Right lobe of liver (tissue), 6 donors: ENCODE data around the gene INPP5A. TPM values are rescaled to one million over a fixed set of nuclear protein-coding genes. Genes with fewer than 3 reads are reported as not detected.

ENCODE experiments used
- ATAC-seq, 4 donors: fragments of 200-7000 bp; cut with Tn5 transposase; one replicate each; pipeline ENCODE4 v1.9.1; 2020; ENCODE audit warnings: mild to moderate bottlenecking in 4 of 4, moderate library complexity in 4 of 4
- DNase-seq, 3 donors: peaks; one replicate each; pipeline ENCODE4 v3.0.0-alpha.2; 2020
- H3K27ac ChIP-seq, 3 donors: fragments of 200-600 bp; one replicate each; pipeline ENCODE4 v1.8.0; 2022
- H3K27me3 ChIP-seq, 2 donors: fragments of 200-600 bp; one replicate each; pipeline ENCODE4 v1.8.0; 2022
- H3K36me3 ChIP-seq, 4 donors: fragments of 200-600 bp; sonication (generic) in 1 of 4; one replicate each; pipeline versions ENCODE4 v1.5.1 to v1.8.0; 2017 to 2022; ENCODE audit warnings: control low read depth in 1 of 4
- H3K4me1 ChIP-seq, 4 donors: fragments of 200-600 bp; sonication (generic) in 1 of 4; one replicate each; pipeline versions ENCODE4 v1.5.1 to v1.8.0; 2017 to 2022; ENCODE audit warnings: control low read depth in 1 of 4
- H3K4me3 ChIP-seq, 3 donors: fragments of 200-600 bp; one replicate each; pipeline ENCODE4 v1.8.0; 2022
- H3K9me3 ChIP-seq, 4 donors: fragments of 200-600 bp; sonication (generic) in 1 of 4; one replicate each; pipeline versions ENCODE4 v1.5.1 to v1.8.0; 2017 to 2022; ENCODE audit warnings: control low read depth in 1 of 4
- POLR2A ChIP-seq: fragments of 450-650 bp; IDR thresholded peaks from one replicate; pipeline ENCODE4 v1.6.1; 2017; ENCODE audit warnings: antibody characterized with exemption, mild to moderate bottlenecking
- WGBS: methylation state at CpG from one replicate; pipeline ENCODE4 v1.1.6; 2018; ENCODE audit warnings: low coverage, low lambda C conversion rate; ENCODE audit not compliant: insufficient coverage; ENCODE audit errors: missing lambda C conversion rate; 5-methylcytosine and 5-hydroxymethylcytosine counted together
- intact Hi-C, 2 donors: fragments of 100-400 bp; cut with DNase I; formaldehyde crosslinking; loops; one replicate each; pipeline versions ENCODE4 v1.11.2 to v1.14.1; 2022
- total RNA-seq, 6 experiments: library from RNA; depleted of rRNA in 2 of 6; stranded (reverse); fragments of >200 nt in 2 of 6; fragmentation: NEBNext Ultra II Directional in 3 of 6; extraction: Animal tissue kit (Norgen Biotek cat#: 25700) in 3 of 6; gene quantifications; one replicate each; pipeline versions ENCODE4 v1.1.0 to v1.2.4, GENCODE V29; 2016 to 2023
- TF ChIP-seq, protein P1 (sequence below), 4 donors: fragments of 200-600 bp in 3 of 4; fragments of 450-650 bp in 1 of 4; IDR thresholded peaks; one replicate each; pipeline versions ENCODE4 v1.5.1 to v1.8.0; 2016 to 2022; ENCODE audit warnings: antibody characterized with exemption in 4 of 4, mild to moderate bottlenecking in 2 of 4
- donor health status: DM: no; HTN: yes; CAD: no.
- donor health status: DM: no; HTN: no; CAD: no.
- donor health status: DM: no; HTN: no; CAD: no.
- donor health status: DM: no; HTN: yes; CAD: no.
- donor health status: DM: no; HTN: yes; CAD: no.

INPP5A gene
- total RNA-seq, 6 experiments from 2014 or later: 12.5 to 24.6 (median 16.9) TPM

DNA sequence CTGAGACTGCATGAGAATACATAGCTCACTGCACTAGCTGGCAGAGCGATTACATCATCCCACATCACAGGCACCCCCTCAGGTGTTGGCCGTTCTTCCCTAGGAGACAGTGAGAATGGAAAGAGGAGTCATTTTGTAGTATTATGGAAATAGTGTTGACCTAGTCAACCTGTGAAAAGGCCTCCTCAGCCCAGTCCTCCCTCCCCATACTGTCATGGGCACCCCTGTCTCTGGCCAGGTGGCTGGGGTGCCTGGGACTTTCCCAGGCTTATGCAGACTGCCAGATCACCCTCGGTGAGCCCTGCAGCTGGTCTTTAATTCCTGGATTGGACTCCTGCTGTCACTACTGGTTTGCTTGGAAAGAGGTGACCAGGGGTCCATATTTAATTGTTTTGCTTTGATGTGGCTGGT lies 4.0 kb downstream of the INPP5A start:
- DNase-seq: no peak
- WGBS: 80% methylated on average over 2 of the region's 3 CpGs
- Histone ChIP-seq H3K36me3 (no peaks in the 10 kb centered on the region), H3K9me3 (no peaks in the 10 kb centered on the region), H3K27me3 (no peaks in the 10 kb centered on the region), H3K27ac (no peak overlapping the region), H3K4me3 (no peak overlapping the region), H3K4me1 (peaks cover 0 to 36% (median 15%) of the 10 kb centered on the region in 4 donors)
- ATAC-seq: no peak
- no peak for TF ChIP-seq POLR2A
- TF ChIP-seq, protein P1, sequence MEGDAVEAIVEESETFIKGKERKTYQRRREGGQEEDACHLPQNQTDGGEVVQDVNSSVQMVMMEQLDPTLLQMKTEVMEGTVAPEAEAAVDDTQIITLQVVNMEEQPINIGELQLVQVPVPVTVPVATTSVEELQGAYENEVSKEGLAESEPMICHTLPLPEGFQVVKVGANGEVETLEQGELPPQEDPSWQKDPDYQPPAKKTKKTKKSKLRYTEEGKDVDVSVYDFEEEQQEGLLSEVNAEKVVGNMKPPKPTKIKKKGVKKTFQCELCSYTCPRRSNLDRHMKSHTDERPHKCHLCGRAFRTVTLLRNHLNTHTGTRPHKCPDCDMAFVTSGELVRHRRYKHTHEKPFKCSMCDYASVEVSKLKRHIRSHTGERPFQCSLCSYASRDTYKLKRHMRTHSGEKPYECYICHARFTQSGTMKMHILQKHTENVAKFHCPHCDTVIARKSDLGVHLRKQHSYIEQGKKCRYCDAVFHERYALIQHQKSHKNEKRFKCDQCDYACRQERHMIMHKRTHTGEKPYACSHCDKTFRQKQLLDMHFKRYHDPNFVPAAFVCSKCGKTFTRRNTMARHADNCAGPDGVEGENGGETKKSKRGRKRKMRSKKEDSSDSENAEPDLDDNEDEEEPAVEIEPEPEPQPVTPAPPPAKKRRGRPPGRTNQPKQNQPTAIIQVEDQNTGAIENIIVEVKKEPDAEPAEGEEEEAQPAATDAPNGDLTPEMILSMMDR (IDR thresholded peaks at IDR 0.05): no peak
- intact Hi-C loops: no loop called here

DNA sequence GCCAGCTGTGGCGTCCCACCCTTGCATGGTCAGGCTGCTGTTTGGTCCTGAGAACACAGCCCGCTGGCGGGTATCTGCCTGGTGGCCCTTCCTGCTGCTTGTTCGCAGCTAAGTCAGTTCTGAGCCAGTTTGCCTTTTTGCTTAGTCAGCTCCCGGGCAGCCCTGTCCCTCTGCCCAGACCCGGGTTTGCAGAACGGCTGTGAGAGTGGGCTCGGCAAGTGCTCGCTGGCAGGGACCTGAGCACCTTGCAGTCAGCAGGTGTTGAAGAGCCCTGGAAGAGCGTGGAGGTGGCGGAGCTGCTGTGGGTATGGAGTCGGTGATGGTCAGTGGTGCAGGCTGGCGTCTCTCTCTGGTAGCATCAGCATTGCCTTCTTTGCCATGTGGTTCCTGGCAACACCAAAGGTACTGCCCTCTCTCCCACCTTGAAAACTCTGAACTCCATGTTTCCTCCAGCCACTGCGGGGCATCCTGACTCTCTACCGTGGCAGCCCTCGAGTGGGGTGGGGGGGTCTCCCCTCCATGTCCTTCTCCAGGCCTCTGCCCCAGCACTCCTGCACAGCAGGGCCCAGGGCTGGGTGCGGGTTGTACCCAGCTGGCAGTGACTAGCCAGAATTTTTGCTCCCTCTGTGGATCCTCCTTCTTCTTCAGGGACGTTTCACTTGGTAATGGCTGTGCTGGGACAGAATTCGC lies 4.6 kb downstream of the INPP5A start:
- TF ChIP-seq, protein P1 (IDR thresholded peaks at IDR 0.05): no peak
- TF ChIP-seq POLR2A: no peak
- intact Hi-C loops: no loop called here
- Histone ChIP-seq H3K27me3 (no peaks in the 10 kb centered on the region), H3K4me3 (no peak overlapping the region), H3K9me3 (no peaks in the 10 kb centered on the region), H3K36me3 (no peaks in the 10 kb centered on the region), H3K27ac (no peak overlapping the region), H3K4me1 (peaks cover 0 to 40% (median 17%) of the 10 kb centered on the region in 4 donors)
- DNase-seq (peak in 1 of 3 donors; percentile 60), ATAC-seq (no peak)
- WGBS: 25% methylated on average over 5 of the region's 19 CpGs

DNA sequence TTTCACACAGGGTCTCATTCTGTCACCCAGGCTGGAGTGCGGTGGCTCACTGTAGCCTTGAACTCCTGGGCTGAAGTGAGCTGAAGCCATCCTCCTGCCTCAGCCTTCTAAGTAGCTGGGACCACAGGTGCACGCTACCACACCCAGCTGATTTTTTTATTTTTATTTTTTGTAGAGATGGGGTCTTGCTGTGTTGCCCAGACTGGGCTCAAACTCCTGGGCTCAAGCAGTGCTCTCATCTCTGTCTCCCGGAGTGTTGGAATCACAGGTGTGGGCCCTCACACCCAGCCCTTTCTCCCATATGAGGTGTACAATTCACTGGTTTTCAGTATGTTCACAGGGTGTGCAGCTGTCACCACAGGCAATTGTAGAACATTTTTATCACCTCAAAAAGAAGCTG lies 5.2 kb downstream of the INPP5A start:
- ATAC-seq: no peak
- H3K4me1 ChIP-seq: peaks cover 0 to 44% (median 18%) of the 10 kb centered on the region in 4 donors
- no peak for DNase-seq

DNA sequence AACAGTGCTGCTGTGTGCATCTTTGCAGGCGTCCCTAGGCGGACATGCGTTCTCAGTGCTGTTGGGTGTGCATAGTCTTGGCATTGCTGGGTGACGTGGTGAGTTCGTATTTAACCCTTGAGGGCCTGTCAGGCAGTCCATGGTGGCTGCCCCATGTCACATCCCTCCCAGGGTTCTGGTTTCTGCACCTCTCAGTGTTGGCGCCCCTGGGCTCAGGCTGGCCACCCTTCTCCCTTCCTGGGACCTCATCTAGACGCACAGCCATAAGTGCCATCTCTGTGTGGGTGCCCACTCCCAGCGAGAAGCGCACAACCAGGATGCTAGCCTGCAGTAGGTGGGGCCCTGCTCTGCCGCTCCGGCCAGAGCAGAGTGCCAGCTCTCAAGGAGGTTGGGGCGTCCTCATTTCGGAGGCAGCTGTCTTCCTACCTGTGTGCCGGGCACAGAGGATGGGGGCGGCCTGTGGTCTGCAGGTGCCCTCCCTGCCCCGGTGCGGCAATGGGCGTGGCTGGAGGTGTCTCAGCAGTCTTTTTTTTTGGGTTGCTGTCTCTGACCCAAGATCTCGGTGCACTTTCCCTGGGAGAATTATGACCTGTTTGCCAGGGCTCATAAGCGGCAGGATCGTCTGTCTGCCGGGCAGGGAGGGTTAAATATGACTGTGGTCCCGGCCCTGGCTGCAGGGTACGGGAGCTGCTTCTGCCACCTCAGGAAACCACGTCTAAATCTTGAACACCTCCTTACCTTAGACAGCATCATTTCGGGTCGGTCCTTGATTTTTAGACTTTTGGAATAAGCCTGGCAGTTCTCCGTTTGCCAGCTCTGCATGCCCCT lies 6.5 kb downstream of the INPP5A start:
- TF ChIP-seq, protein P1 (IDR thresholded peaks at IDR 0.05): no peak
- TF ChIP-seq POLR2A: no peak
- Histone ChIP-seq H3K4me3 (no peak overlapping the region), H3K4me1 (peaks cover 0 to 35% (median 13%) of the 10 kb centered on the region in 4 donors), H3K36me3 (no peaks in the 10 kb centered on the region), H3K9me3 (no peaks in the 10 kb centered on the region), H3K27me3 (no peaks in the 10 kb centered on the region), H3K27ac (no peak overlapping the region)
- WGBS: 57% methylated on average over 7 of the region's 28 CpGs
- intact Hi-C loops: no loop called here
- DNase-seq: peak in 1 of 3 donors; percentile 53
- ATAC-seq: no peak

More for the DNA sequence above, 5.2 kb downstream of the INPP5A start:
- H3K27me3 ChIP-seq: no peaks in the 10 kb centered on the region
- H3K27ac ChIP-seq: no peak overlapping the region
- no peaks in the 10 kb centered on the region for H3K36me3 ChIP-seq
- no peaks in the 10 kb centered on the region for H3K9me3 ChIP-seq
- intact Hi-C loops: no loop called here
- WGBS: 100% methylated on average over 2 of the region's 3 CpGs
- TF ChIP-seq, protein P1 (IDR thresholded peaks at IDR 0.05): no peak
- no peak for TF ChIP-seq POLR2A
- no peak overlapping the region for H3K4me3 ChIP-seq
